Ascending aorta (tissue), 2 donors: ENCODE data around the gene PNPLA2. TPM values are rescaled to one million over a fixed set of nuclear protein-coding genes. Genes with fewer than 3 reads are reported as not detected.

Experiments
- DNase-seq, 2 donors: peaks; one replicate each; pipeline ENCODE4 v3.0.0-alpha.2; 2019; ENCODE audit warnings: low spot score in 2 of 2
- H3K27ac ChIP-seq, 2 donors: fragments of 200-600 bp; sonication (generic); one replicate each; pipeline ENCODE4 v1.5.1; 2016 to 2017; ENCODE audit warnings: mild to moderate bottlenecking in 1 of 2
- H3K27me3 ChIP-seq: fragments of 200-600 bp; sonication (generic); one replicate; pipeline ENCODE4 v1.5.1; 2017
- H3K36me3 ChIP-seq, 2 donors: fragments of 200-600 bp; sonication (generic); one replicate each; pipeline ENCODE4 v1.5.1; 2016
- H3K4me1 ChIP-seq, 2 donors: fragments of 200-600 bp; sonication (generic); one replicate each; pipeline ENCODE4 v1.5.1; 2016 to 2017; ENCODE audit warnings: mild to moderate bottlenecking in 1 of 2
- H3K4me3 ChIP-seq, 2 donors: fragments of 200-600 bp; sonication (generic); one replicate each; pipeline ENCODE4 v1.5.1; 2016 to 2017; ENCODE audit warnings: mild to moderate bottlenecking in 1 of 2
- H3K9me3 ChIP-seq, 2 donors: fragments of 200-600 bp; sonication (generic); one replicate each; pipeline ENCODE4 v1.5.1; 2016
- intact Hi-C: fragments of 100-400 bp; cut with DNase I; formaldehyde crosslinking; loops from one replicate; pipeline ENCODE4 v1.15.1; 2023
- total RNA-seq: library from RNA; depleted of rRNA; stranded (reverse); fragments of >200 nt; gene quantifications from one replicate; pipeline ENCODE4 v1.1.0, GENCODE V29; 2016
- TF ChIP-seq, protein P1 (sequence below), 3 experiments: fragments of 200-600 bp in 2 of 3; fragments of 450-650 bp in 1 of 3; sonication (generic) in 2 of 3; IDR thresholded peaks; one replicate each; pipeline ENCODE4 v1.5.1; 2016 to 2019; ENCODE audit warnings: antibody characterized with exemption in 3 of 3, mild to moderate bottlenecking in 1 of 3, moderate library complexity in 1 of 3

The PNPLA2 gene
- total RNA-seq, 1 donor from 2014 or later = 214 TPM

DNA sequence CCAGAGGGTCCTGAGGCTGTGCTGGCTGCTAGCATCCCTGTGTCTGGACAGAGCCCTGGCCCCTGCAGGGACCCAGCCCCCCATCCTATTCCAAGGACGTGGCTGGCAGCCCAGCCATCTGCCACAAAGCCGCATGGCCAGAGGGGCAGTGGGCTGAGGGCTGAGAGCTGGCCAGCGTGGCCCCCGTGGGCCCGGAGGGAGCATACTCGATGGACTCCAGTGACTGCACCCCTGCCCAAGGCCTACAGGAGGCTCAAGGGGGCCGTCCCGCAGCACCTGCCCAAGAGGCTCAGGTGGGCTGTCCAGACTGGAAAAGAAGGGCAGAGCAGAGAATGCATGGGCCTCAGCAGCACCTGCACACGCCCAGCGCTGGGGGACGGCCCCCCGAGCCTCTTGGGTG, 37.1 kb downstream of the PNPLA2 start:
- no peak for DNase-seq
- no peak overlapping the region for H3K27ac ChIP-seq
- H3K27me3 ChIP-seq = no peaks in the 10 kb centered on the region
- intact Hi-C loops = no loop called here
- H3K4me3 ChIP-seq = no peak overlapping the region
- no peaks in the 10 kb centered on the region for H3K36me3 ChIP-seq
- H3K9me3 ChIP-seq = no peaks in the 10 kb centered on the region
- TF ChIP-seq, protein P1, sequence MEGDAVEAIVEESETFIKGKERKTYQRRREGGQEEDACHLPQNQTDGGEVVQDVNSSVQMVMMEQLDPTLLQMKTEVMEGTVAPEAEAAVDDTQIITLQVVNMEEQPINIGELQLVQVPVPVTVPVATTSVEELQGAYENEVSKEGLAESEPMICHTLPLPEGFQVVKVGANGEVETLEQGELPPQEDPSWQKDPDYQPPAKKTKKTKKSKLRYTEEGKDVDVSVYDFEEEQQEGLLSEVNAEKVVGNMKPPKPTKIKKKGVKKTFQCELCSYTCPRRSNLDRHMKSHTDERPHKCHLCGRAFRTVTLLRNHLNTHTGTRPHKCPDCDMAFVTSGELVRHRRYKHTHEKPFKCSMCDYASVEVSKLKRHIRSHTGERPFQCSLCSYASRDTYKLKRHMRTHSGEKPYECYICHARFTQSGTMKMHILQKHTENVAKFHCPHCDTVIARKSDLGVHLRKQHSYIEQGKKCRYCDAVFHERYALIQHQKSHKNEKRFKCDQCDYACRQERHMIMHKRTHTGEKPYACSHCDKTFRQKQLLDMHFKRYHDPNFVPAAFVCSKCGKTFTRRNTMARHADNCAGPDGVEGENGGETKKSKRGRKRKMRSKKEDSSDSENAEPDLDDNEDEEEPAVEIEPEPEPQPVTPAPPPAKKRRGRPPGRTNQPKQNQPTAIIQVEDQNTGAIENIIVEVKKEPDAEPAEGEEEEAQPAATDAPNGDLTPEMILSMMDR (IDR thresholded peaks at IDR 0.05) = no peak
- peaks cover 0 to 6% of the 10 kb centered on the region in 2 donors for H3K4me1 ChIP-seq

DNA sequence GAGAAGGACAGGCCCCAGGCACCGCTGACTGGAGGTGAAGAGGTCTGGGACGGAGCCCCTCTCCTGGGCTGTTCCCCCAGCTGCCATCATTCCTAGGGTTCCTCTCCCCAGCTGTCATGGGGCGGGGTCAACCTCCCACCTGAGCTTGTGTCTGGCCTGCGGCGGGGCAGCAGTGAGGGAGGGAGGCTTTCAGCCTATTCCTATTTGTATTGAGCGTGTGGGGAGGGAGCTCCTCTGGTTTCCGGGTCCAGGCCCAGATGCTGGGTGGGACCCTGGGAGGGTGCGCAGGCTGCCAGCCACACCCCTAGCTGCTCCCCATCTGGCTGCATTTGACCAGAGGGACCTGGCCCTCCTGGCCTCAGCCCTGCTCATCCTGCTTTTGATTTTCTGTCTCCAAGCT, 37.7 kb downstream of the PNPLA2 start:
- Histone ChIP-seq H3K27ac (no peak overlapping the region), H3K4me1 (peaks cover 0 to 6% of the 10 kb centered on the region in 2 donors), H3K27me3 (no peaks in the 10 kb centered on the region), H3K9me3 (no peaks in the 10 kb centered on the region), H3K36me3 (no peaks in the 10 kb centered on the region), H3K4me3 (no peak overlapping the region)
- DNase-seq = no peak
- intact Hi-C loops = no loop called here
- TF ChIP-seq, protein P1 (IDR thresholded peaks at IDR 0.05) = no peak

DNA sequence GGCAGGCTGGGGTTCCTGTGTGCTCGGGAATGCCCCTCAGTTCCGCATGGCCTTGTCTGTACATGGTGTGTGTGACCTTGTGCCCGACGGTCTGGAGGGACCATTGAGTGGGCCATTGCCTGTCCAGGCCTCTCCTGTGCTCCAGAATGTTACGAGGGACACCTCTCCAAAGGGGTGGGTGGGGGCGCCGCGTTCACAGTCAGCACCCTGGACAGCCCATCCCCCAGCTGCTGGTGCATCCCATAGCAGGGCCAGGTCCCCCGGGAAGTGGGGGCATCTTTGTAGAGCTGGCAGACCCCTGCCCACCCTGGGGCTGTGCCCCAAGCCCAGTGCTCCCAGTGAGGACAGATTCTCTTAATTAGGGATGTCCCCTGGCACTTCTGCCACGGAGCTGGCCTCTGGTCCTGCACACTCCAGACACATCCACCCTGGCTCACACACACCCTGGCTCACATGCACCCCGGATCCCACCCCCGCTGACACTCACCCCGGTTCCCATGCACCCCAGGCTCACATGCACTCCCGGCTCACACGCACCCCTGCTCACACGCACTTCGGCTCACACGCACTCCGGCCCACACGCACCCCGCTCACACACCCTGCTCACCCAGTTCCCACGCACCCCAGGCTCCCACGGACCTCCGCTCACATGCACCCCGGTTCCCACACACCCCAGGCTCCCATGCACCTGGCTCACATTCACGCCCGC, 39.5 kb downstream of the PNPLA2 start:
- Histone ChIP-seq H3K4me3 (no peak overlapping the region), H3K36me3 (peaks cover 6 to 8% of the 10 kb centered on the region in 2 donors), H3K9me3 (no peaks in the 10 kb centered on the region), H3K27me3 (no peaks in the 10 kb centered on the region), H3K27ac (no peak overlapping the region), H3K4me1 (peaks cover 0 to 6% of the 10 kb centered on the region in 2 donors)
- TF ChIP-seq, protein P1 (IDR thresholded peaks at IDR 0.05) = no peak
- DNase-seq = no peak
- intact Hi-C loops = no loop called here

DNA sequence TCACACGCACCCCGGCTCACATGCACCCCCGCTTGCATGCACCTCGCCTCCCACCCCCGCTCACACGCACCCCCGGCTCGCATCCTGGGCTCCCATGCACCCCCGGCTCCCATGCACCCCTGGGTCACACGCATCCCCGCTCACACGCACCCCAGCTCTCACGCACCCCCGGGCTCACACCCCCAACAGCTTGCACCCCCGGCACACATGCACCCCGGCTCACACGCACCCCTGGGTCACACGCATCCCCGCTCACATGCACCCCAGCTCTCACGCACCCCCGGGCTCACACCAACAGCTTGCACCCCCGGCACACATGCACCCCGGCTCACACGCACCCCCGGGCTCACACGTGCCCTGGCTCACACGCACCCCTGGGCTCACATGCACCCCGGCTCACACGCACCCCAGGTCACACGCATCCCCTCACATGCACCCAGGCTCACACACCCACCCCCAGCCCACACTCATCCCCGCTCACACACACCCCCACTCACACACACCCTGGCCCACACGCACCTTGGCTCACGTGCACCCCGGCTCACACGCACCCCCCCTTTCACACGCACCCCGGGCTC, 40.1 kb downstream of the PNPLA2 start:
- TF ChIP-seq, protein P1 (IDR thresholded peaks at IDR 0.05) = no peak
- intact Hi-C loops = no loop called here
- Histone ChIP-seq H3K4me1 (peaks cover 0 to 6% of the 10 kb centered on the region in 2 donors), H3K4me3 (no peak overlapping the region), H3K27ac (no peak overlapping the region), H3K27me3 (no peaks in the 10 kb centered on the region), H3K36me3 (peaks cover 12 to 13% of the 10 kb centered on the region in 2 donors), H3K9me3 (no peaks in the 10 kb centered on the region)
- DNase-seq = no peak

DNA sequence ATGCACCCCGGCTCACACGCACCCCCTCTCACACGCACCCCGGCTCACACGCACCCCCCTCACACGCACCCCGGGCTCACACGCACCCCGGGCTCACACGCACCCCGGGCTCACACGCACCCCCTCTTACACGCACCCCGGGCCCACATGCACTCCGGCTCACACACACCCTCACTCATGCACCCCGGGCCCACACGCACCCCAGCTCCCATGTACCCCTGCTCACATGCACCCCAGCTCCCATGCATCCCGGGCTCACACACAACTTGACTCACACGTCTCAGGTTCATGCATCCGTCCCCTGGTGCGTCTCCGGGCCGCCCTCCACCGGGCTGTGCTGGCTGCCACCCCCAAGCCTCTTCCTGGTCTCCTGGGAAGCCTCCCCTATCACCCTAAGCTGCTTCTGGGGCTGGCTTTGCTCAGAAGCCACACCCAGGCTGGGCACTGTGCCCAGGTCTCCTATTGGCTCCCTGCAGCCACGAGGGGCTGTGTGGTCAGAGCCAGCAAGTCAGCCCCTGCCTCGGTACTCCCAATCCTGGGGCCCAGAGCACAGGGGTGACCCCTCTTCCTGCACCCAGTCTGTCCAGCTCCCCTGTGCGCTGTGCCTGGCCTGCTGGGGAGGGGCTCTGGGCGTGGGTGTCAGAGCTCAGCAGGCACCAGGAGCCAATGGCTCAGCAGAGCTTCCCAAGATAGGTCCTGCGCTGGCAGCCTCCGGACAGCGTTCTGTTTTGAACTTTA, 40.8 kb downstream of the PNPLA2 start:
- intact Hi-C loops = no loop called here
- H3K9me3 ChIP-seq = no peaks in the 10 kb centered on the region
- no peak for DNase-seq
- TF ChIP-seq, protein P1 (IDR thresholded peaks at IDR 0.05) = no peak
- no peaks in the 10 kb centered on the region for H3K27me3 ChIP-seq
- H3K4me1 ChIP-seq = peaks cover 0 to 6% of the 10 kb centered on the region in 2 donors
- peak overlapping the region in 1 of 2 donors; percentile 5 for H3K27ac ChIP-seq
- peak overlapping the region in 1 of 2 donors; percentile 7 for H3K4me3 ChIP-seq
- H3K36me3 ChIP-seq = peaks cover 13 to 20% of the 10 kb centered on the region in 2 donors
